AG04449 (cell line): Measurements from ENCODE around the gene DCP1B.

Experiments
- CTCF ChIA-PET: fragments of 350-600 bp; formaldehyde crosslinking; extraction: SDS; loops from one replicate; lab custom pipeline; 2021; ENCODE audit warnings: antibody characterized with exemption; lab: Yijun Ruan, JAX
- POLR2A ChIA-PET: fragments of 400-600, 350-600 bp; formaldehyde crosslinking; extraction: SDS; loops from one replicate; lab custom pipeline; 2020; ENCODE audit warnings: antibody characterized with exemption, inconsistent platforms; lab: Yijun Ruan, JAX
- DNase-seq: peaks from one replicate; pipeline ENCODE4 v3.0.0-alpha.2; 2010; ENCODE audit warnings: low read depth, low spot score
- H3K4me3 ChIP-seq: 2 replicates; pipeline ENCODE4 v1.5.1; 2011; ENCODE audit warnings: low read depth, mild to moderate bottlenecking, control low read depth, low read length
- TF ChIP-seq, protein P1 (sequence below): IDR thresholded peaks from one replicate; pipeline ENCODE4 v1.5.1; 2011; ENCODE audit warnings: mild to moderate bottlenecking, moderate library complexity, low read length, control low read depth, inconsistent platforms; ENCODE audit not compliant: insufficient read depth; ENCODE audit errors: missing control alignments

The DCP1B gene

GRCh38 chr12:1930803-1931597 is 73.3 kb downstream of the DCP1B start:
- TF ChIP-seq, protein P1, sequence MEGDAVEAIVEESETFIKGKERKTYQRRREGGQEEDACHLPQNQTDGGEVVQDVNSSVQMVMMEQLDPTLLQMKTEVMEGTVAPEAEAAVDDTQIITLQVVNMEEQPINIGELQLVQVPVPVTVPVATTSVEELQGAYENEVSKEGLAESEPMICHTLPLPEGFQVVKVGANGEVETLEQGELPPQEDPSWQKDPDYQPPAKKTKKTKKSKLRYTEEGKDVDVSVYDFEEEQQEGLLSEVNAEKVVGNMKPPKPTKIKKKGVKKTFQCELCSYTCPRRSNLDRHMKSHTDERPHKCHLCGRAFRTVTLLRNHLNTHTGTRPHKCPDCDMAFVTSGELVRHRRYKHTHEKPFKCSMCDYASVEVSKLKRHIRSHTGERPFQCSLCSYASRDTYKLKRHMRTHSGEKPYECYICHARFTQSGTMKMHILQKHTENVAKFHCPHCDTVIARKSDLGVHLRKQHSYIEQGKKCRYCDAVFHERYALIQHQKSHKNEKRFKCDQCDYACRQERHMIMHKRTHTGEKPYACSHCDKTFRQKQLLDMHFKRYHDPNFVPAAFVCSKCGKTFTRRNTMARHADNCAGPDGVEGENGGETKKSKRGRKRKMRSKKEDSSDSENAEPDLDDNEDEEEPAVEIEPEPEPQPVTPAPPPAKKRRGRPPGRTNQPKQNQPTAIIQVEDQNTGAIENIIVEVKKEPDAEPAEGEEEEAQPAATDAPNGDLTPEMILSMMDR, result no peak
- H3K4me3 ChIP-seq, result no peak overlapping the region
- ChIA-PET CTCF (interaction anchor here (8.8 kb wide), 1 partner anchor 9 kb away, joined by 70 read pairs; no protein-coding TSS in a partner anchor), POLR2A (no interaction called here)
- no peak for DNase-seq

GRCh38 chr12:1929985-1930802 is 74.1 kb downstream of the DCP1B start:
- ChIA-PET POLR2A (no interaction called here), CTCF (interaction anchor here (8.8 kb wide), 1 partner anchor 10 kb away, joined by 70 read pairs; no protein-coding TSS in a partner anchor)
- TF ChIP-seq, protein P1, result no peak
- no peak overlapping the region for H3K4me3 ChIP-seq
- no peak for DNase-seq

- POLR2A ChIA-PET, result no interaction called here
- no peak for DNase-seq
- TF ChIP-seq, protein P1, result no peak
- no peak overlapping the region for H3K4me3 ChIP-seq
- CTCF ChIA-PET, result interaction anchor here (8.8 kb wide), 1 partner anchor 10 kb away, joined by 70 read pairs; no protein-coding TSS in a partner anchor
Measured at GRCh38 chr12:1929241-1929984, 74.8 kb downstream of the DCP1B start.

- H3K4me3 ChIP-seq, result no peak overlapping the region
- ChIA-PET CTCF (interaction anchor here (8.8 kb wide), 1 partner anchor 11 kb away, joined by 70 read pairs; no protein-coding TSS in a partner anchor), POLR2A (no interaction called here)
- no peak for DNase-seq
- TF ChIP-seq, protein P1, result no peak
Measured at GRCh38 chr12:1928439-1929121, 75.7 kb downstream of the DCP1B start.

DNA sequence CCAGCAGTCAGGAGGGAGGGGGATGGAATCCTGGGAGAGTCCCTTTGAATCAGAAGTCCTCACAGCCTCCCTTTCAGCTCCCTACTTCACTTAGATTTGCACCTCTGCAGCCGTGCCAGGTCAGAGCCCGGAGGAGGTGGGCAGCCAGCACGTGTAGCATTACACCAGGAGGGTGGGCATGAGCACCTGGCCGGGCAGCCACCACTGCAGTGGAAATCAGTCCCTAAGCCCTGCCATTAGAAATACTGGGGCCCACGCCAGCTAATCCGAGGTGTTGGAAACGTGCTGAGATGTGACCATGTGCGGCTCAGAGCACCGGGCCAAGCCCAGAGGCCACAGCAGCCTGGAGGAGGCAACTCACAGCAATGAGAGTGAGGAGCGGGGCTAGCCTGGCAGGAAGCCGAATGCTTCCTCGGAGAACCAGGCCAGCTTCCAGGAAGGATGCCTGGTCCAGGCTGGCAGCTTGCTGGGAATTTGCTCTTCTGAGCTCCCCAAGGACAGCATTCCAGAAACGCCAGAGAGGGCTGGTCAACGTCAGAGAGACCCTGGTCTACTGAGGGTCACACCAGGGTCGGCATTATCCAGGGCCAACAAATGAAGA is 76.4 kb downstream of the DCP1B start:
- POLR2A ChIA-PET, result no interaction called here
- H3K4me3 ChIP-seq, result no peak overlapping the region
- DNase-seq, result no peak
- CTCF ChIA-PET, result interaction anchor here (8.8 kb wide), 1 partner anchor 12 kb away, joined by 70 read pairs; no protein-coding TSS in a partner anchor
- TF ChIP-seq, protein P1, result no peak
